ENCODE results near the gene MCC.

GRCh38 chr5:113057557-113057984 is 430.7 kb downstream of the MCC start:
- TF ChIP-seq CTCF (conservative IDR thresholded peaks at IDR 0.05; ENCODE audit: low read depth, low read length) = no peak
- no peak for TF ChIP-seq EZH2phosphoT487 (IDR thresholded peaks at IDR 0.05; ENCODE audit: borderline replicate concordance, low read length)

Measured in PC-3 (cell line).